Testis (tissue), 3 donors: Measurements from ENCODE around the gene ZMIZ1. TPM values are rescaled to one million over a fixed set of nuclear protein-coding genes. Genes with fewer than 3 reads are reported as not detected.

Experiments
- DNase-seq: peaks from one replicate; pipeline ENCODE4 v3.0.0-alpha.2; 2019
- H3K27ac ChIP-seq, 2 donors: fragments of 200-600 bp; sonication (generic); one replicate each; pipeline ENCODE4 v1.5.1; 2019
- H3K27me3 ChIP-seq: fragments of 200-600 bp; sonication (generic); one replicate; pipeline ENCODE4 v1.5.1; 2019
- H3K36me3 ChIP-seq: fragments of 200-600 bp; sonication (generic); one replicate; pipeline ENCODE4 v1.5.1; 2017; ENCODE audit warnings: low read depth; ENCODE audit errors: missing control alignments
- H3K4me1 ChIP-seq: fragments of 200-600 bp; sonication (generic); one replicate; pipeline ENCODE4 v1.5.1; 2019
- H3K4me3 ChIP-seq, 2 donors: fragments of 200-600 bp; sonication (generic); one replicate each; pipeline ENCODE4 v1.5.1; 2017 to 2019
- H3K9me3 ChIP-seq: fragments of 200-600 bp; sonication (generic); one replicate; pipeline ENCODE4 v1.5.1; 2017
- POLR2A ChIP-seq: fragments of 450-650 bp; IDR thresholded peaks from one replicate; pipeline ENCODE4 v1.6.1; 2017; ENCODE audit warnings: antibody characterized with exemption, mild to moderate bottlenecking, moderate library complexity
- WGBS, 2 donors: methylation state at CpG; one replicate each; pipeline ENCODE4 v1.1.5; 2018; 5-methylcytosine and 5-hydroxymethylcytosine counted together
- intact Hi-C: fragments of 100-400 bp; cut with DNase I; formaldehyde crosslinking; loops from one replicate; pipeline ENCODE4 v1.15.1; 2023; ENCODE audit warnings: low total_unique reads
- polyA plus RNA-seq: library from polyadenylated mRNA; stranded (reverse); fragments of 350-450 nt; fragmentation: Illumina TruSeq; extraction: RNeasy Lipid Tissue Mini Kit (QIAGEN cat#74804); gene quantifications from one replicate; pipeline ENCODE4 v1.2.3, GENCODE V29; 2014; ENCODE audit warnings: low read depth, low replicate concordance; ENCODE audit not compliant: insufficient read depth
- total RNA-seq, 2 donors: library from RNA; depleted of rRNA; stranded (reverse); fragments of >200 nt; gene quantifications; one replicate each; pipeline ENCODE4 v1.2.3, GENCODE V29; 2016
- TF ChIP-seq, protein P1 (sequence below), 3 experiments: fragments of 450-650 bp in 2 of 3; fragments of 200-600 bp in 1 of 3; sonication (generic) in 1 of 3; IDR thresholded peaks; one replicate each; pipeline ENCODE4 v1.5.1; 2016 to 2019; ENCODE audit warnings: antibody characterized with exemption in 3 of 3, mild to moderate bottlenecking in 2 of 3, moderate library complexity in 1 of 3

Gene ZMIZ1
- total and polyA plus RNA-seq, 3 donors from 2014 or later = 15.2 to 22.0 (median 18.8) TPM

DNA sequence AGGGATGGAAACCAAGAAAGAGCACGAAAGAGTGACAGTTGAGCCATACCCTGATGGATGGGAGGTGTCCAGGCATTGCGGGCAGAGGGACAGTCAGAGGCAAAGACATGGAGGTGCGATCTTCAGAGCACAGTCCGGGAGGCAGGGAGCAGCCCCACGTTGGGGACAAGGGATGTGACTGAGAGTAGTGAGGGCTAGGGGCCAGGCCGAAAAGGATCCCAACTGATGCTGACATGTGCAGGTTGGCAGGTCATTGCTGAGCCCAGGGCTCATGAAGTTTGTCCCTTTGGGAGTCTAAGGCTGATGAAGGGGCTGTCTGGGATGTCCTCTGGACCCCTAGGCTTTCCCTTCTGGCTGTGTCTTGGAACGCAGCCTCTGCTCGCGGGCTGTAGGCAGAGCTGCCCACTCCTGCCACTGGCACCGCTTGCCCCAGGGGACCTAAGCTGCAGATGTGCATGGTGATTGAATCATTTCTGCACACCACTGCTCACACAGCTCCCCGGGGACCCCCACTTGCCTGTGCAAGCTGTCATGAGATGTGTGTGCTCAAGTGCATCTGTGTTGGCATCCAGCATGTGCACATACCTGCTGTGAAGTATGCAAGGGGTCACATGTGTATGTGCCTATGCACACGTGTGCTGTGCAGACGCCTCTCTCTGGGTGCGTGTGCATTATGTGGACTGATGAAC, 125.1 kb downstream of the ZMIZ1 start:
- no peaks in the 10 kb centered on the region for H3K9me3 ChIP-seq
- WGBS, 2 donors = 84 to 88% methylated on average over 10 to 14 of the region's 14 CpGs
- H3K4me3 ChIP-seq = no peak overlapping the region
- peaks cover 9% of the 10 kb centered on the region for H3K4me1 ChIP-seq
- intact Hi-C loops = loop anchor here (10.0 kb wide), 3 partner anchors 119 to 1149 kb away; no protein-coding TSS in a partner anchor
- TF ChIP-seq, protein P1, sequence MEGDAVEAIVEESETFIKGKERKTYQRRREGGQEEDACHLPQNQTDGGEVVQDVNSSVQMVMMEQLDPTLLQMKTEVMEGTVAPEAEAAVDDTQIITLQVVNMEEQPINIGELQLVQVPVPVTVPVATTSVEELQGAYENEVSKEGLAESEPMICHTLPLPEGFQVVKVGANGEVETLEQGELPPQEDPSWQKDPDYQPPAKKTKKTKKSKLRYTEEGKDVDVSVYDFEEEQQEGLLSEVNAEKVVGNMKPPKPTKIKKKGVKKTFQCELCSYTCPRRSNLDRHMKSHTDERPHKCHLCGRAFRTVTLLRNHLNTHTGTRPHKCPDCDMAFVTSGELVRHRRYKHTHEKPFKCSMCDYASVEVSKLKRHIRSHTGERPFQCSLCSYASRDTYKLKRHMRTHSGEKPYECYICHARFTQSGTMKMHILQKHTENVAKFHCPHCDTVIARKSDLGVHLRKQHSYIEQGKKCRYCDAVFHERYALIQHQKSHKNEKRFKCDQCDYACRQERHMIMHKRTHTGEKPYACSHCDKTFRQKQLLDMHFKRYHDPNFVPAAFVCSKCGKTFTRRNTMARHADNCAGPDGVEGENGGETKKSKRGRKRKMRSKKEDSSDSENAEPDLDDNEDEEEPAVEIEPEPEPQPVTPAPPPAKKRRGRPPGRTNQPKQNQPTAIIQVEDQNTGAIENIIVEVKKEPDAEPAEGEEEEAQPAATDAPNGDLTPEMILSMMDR (IDR thresholded peaks at IDR 0.05) = no peak
- TF ChIP-seq POLR2A = no peak
- H3K27me3 ChIP-seq = no peaks in the 10 kb centered on the region
- H3K27ac ChIP-seq = no peak overlapping the region
- no peaks in the 10 kb centered on the region for H3K36me3 ChIP-seq
- DNase-seq = no peak

DNA sequence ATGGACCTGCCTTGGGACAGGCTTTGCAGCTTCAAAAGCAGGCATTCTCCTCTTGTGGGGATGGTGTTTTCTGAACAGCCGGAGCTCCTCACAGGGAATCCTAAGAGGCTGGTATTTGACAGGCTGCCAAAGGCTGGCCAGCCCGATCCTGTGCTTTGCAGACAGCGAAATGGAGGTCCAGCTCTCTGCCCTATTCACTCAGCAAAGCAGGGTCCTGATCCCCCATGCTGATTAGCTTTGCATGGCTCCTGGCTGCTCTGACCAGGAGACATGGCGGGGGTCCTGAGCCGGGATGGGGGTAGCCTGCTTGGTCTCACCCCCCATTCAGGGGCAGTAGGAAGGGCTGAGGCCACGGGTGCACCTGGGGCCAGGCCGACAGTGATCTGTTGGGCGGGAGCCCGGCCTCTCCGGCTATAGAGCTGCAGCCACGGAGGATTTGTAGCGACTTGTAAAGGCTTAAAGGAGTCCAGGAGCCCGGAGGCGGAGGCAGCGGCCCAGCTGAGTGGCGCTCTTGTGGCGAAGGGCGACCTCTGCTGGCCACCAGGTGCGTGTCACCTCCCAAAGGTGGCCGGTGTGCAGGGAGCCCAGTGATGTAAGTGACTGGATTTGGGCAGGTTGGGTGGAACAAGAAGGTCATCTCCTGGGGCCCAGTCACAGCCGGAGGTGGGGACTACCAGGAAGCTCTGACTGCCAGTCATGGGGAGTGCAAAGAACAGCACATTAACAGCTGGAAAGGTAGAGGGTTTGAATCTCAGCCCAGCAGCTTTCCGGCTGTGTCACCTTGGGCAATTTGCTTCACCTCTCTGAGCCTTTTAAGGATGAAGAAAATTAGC, 126.5 kb downstream of the ZMIZ1 start:
- no peak overlapping the region for H3K27ac ChIP-seq
- peak; percentile 91 for DNase-seq
- no peaks in the 10 kb centered on the region for H3K36me3 ChIP-seq
- H3K4me1 ChIP-seq = peaks cover 9% of the 10 kb centered on the region
- 22 to 45% methylated on average over 14 to 22 of the region's 22 CpGs for WGBS, 2 donors
- no peak for TF ChIP-seq POLR2A
- TF ChIP-seq, protein P1 (IDR thresholded peaks at IDR 0.05) = peak; percentile 90 to 95 (median 94)
- no peaks in the 10 kb centered on the region for H3K27me3 ChIP-seq
- H3K9me3 ChIP-seq = no peaks in the 10 kb centered on the region
- H3K4me3 ChIP-seq = no peak overlapping the region
- intact Hi-C loops = loop anchor here (10.0 kb wide), 3 partner anchors 121 to 1151 kb away; no protein-coding TSS in a partner anchor

DNA sequence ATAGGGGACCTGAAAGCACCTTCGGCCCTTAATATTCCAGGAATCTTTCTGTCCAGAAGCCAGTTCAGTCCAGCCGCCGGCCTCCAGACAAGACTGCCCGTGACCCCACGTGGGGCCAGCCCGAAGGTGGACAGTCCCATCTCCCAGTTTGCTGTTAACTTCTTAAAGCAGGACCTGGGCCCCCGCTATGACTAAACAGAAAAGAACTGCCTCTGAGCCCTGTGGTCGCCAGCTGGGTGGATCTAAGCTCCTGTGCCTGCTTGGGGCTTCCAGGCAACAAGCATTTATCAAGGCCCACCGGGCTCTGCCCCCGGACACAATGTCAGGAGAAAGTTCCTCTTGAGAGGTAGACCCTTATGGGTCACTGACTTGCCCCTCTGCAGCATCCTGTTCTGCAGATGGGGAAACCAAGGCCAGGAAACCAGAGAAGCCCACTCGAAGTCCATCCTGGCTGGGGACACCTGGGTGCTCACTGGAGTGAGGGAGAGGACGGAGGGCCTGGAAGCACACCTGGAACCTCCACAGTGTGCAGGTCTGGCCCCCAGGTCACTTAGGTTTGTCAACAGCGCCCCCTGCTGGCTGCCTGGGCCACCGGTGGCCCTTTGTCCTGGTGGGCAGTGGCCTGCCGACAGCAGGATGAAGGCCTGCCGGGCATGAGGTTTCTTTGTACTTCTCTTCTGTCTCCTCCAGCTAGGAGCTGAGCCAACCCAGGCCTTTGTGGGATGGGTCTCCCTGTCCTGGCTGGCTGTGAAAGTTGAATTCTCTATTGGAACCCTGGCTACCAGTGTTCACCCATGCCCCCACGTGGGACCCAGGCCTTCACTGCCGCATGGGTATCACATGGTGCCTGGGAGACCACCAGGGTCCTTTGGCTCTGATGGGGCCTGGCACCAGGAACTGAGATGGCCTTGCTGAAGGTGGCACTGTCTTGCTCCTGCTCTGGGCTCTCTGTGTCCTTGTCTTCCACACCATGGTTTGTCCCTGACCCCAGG, 128.0 kb downstream of the ZMIZ1 start:
- peak; percentile 84 for DNase-seq
- no peaks in the 10 kb centered on the region for H3K27me3 ChIP-seq
- intact Hi-C loops = loop anchor here (10.0 kb wide), 3 partner anchors 122 to 1152 kb away; no protein-coding TSS in a partner anchor
- H3K4me1 ChIP-seq = peaks cover 9% of the 10 kb centered on the region
- TF ChIP-seq, protein P1 (IDR thresholded peaks at IDR 0.05) = peak; percentile 81 to 95 (median 94)
- TF ChIP-seq POLR2A = no peak
- no peaks in the 10 kb centered on the region for H3K36me3 ChIP-seq
- H3K27ac ChIP-seq = no peak overlapping the region
- WGBS, 2 donors = 64 to 74% methylated on average over 13 to 18 of the region's 18 CpGs
- no peaks in the 10 kb centered on the region for H3K9me3 ChIP-seq
- H3K4me3 ChIP-seq = no peak overlapping the region

DNA sequence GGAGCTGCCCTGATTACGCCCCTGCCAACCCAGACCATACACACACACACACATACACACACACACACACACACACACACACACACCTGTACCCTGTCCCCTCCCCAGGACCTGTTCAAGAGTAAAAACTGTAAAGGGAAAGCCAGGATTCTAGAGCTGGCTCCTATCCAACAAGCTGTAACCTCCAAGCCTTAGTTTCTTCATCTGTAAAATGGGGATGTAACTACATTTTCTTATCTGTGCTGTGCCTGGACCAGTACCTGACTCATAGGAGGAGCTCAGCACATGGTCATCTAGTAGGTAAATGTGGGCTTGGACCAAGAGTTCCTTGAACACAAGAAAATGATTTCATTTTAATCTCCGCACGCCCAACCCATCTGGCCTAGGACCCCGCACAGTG, 128.8 kb downstream of the ZMIZ1 start:
- 92 to 93% methylated on average over 4 of the region's 4 CpGs for WGBS, 2 donors
- Histone ChIP-seq H3K36me3 (no peaks in the 10 kb centered on the region), H3K4me3 (no peak overlapping the region), H3K27me3 (no peaks in the 10 kb centered on the region), H3K9me3 (no peaks in the 10 kb centered on the region), H3K27ac (no peak overlapping the region), H3K4me1 (peaks cover 9% of the 10 kb centered on the region)
- no peak for DNase-seq
- no peak for TF ChIP-seq POLR2A
- TF ChIP-seq, protein P1 (IDR thresholded peaks at IDR 0.05) = no peak
- intact Hi-C loops = loop anchor here (10.0 kb wide), 3 partner anchors 123 to 1153 kb away; no protein-coding TSS in a partner anchor
